Esophagus squamous epithelium (tissue), 5 donors: ENCODE results near the gene RDH8. TPM values are rescaled to one million over a fixed set of nuclear protein-coding genes. Genes with fewer than 3 reads are reported as not detected.

Experiments used
- DNase-seq: peaks from one replicate; lab custom pipeline; 2025; lab: John Stamatoyannopoulos, UW
- H3K27ac ChIP-seq, 4 donors: fragments of 200-600 bp; sonication (generic); one replicate each; pipeline ENCODE4 v1.5.1; 2016 to 2019; ENCODE audit warnings: mild to moderate bottlenecking in 1 of 4
- H3K27me3 ChIP-seq, 4 donors: fragments of 200-600 bp; sonication (generic); 1 replicate in 3 of 4; 2 replicates in 1 of 4; pipeline versions ENCODE4 v1.5.1 to v1.6.0; 2017 to 2021; ENCODE audit warnings: antibody characterized with exemption in 1 of 4
- H3K36me3 ChIP-seq, 3 donors: fragments of 200-600 bp; sonication (generic); one replicate each; pipeline ENCODE4 v1.5.1; 2016 to 2019
- H3K4me1 ChIP-seq, 3 donors: fragments of 200-600 bp; sonication (generic); one replicate each; pipeline ENCODE4 v1.5.1; 2017 to 2019
- H3K4me3 ChIP-seq, 4 donors: fragments of 200-600 bp; sonication (generic); 1 replicate in 3 of 4; 2 replicates in 1 of 4; pipeline ENCODE4 v1.5.1; 2016 to 2019; ENCODE audit warnings: mild to moderate bottlenecking in 2 of 4, moderate library complexity in 1 of 4
- H3K9me3 ChIP-seq, 3 donors: fragments of 200-600 bp; sonication (generic); one replicate each; pipeline ENCODE4 v1.5.1; 2016 to 2019
- POLR2A ChIP-seq, 4 donors: fragments of 450-650 bp; IDR thresholded peaks; one replicate each; pipeline ENCODE4 v1.6.1; 2017; ENCODE audit warnings: antibody characterized with exemption in 4 of 4, mild to moderate bottlenecking in 4 of 4, moderate library complexity in 3 of 4
- WGBS, 2 donors: methylation state at CpG; one replicate each; pipeline ENCODE4 v1.1.5; 2018; 5-methylcytosine and 5-hydroxymethylcytosine counted together
- intact Hi-C: fragments of 100-400 bp; cut with DNase I; formaldehyde crosslinking; loops from one replicate; pipeline ENCODE4 v1.15.0; 2022
- total RNA-seq, 4 donors: library from RNA; depleted of rRNA; stranded (reverse); fragments of >200 nt; gene quantifications; one replicate each; pipeline ENCODE4 v1.1.0, GENCODE V29; 2016
- TF ChIP-seq, protein P1 (sequence below), 6 experiments: fragments of 450-650 bp in 4 of 6; fragments of 200-600 bp in 2 of 6; sonication (generic) in 2 of 6; IDR thresholded peaks; one replicate each; pipeline ENCODE4 v1.5.1; 2016 to 2019; ENCODE audit warnings: antibody characterized with exemption in 6 of 6, mild to moderate bottlenecking in 4 of 6, moderate library complexity in 4 of 6
- donor health status: DM: yes; HTN: yes; CAD: no.

Gene RDH8
- total RNA-seq, 4 donors from 2014 or later: not detected

GRCh38 chr19:10027158-10027997 is 14.1 kb downstream of the RDH8 start:
- 8 to 21% methylated on average over 6 to 10 of the region's 29 CpGs for WGBS, 2 donors
- peaks cover 0 to 27% (median 0%) of the 10 kb centered on the region in 4 donors for H3K27me3 ChIP-seq

GRCh38 chr19:10033614-10034013 is 20.3 kb downstream of the RDH8 start:
- no peak for DNase-seq
- intact Hi-C loops: no loop called here
- Histone ChIP-seq H3K36me3 (no peaks in the 10 kb centered on the region), H3K27ac (no peak overlapping the region), H3K9me3 (no peaks in the 10 kb centered on the region), H3K27me3 (peaks cover 0 to 75% (median 0%) of the 10 kb centered on the region in 4 donors), H3K4me1 (no peaks in the 10 kb centered on the region), H3K4me3 (no peak overlapping the region)
- 69 to 72% methylated on average over 8 of the region's 8 CpGs for WGBS, 2 donors
- TF ChIP-seq POLR2A (IDR thresholded peaks at IDR 0.05): no peak
- TF ChIP-seq, protein P1, sequence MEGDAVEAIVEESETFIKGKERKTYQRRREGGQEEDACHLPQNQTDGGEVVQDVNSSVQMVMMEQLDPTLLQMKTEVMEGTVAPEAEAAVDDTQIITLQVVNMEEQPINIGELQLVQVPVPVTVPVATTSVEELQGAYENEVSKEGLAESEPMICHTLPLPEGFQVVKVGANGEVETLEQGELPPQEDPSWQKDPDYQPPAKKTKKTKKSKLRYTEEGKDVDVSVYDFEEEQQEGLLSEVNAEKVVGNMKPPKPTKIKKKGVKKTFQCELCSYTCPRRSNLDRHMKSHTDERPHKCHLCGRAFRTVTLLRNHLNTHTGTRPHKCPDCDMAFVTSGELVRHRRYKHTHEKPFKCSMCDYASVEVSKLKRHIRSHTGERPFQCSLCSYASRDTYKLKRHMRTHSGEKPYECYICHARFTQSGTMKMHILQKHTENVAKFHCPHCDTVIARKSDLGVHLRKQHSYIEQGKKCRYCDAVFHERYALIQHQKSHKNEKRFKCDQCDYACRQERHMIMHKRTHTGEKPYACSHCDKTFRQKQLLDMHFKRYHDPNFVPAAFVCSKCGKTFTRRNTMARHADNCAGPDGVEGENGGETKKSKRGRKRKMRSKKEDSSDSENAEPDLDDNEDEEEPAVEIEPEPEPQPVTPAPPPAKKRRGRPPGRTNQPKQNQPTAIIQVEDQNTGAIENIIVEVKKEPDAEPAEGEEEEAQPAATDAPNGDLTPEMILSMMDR (IDR thresholded peaks at IDR 0.05): no peak

More at GRCh38 chr19:10027158-10027997, 14.1 kb downstream of the RDH8 start:
- DNase-seq: peak; percentile 23
- H3K4me1 ChIP-seq: peaks cover 0 to 12% (median 6%) of the 10 kb centered on the region in 3 donors
- intact Hi-C loops: no loop called here
- H3K9me3 ChIP-seq: no peaks in the 10 kb centered on the region
- TF ChIP-seq POLR2A (IDR thresholded peaks at IDR 0.05): no peak
- TF ChIP-seq, protein P1 (IDR thresholded peaks at IDR 0.05): peak; percentile 89 to 98 (median 95)
- peak overlapping the region in 1 of 4 donors; percentile 9 for H3K4me3 ChIP-seq
- H3K27ac ChIP-seq: peak overlapping the region in 1 of 4 donors; percentile 4
- no peaks in the 10 kb centered on the region for H3K36me3 ChIP-seq

DNA sequence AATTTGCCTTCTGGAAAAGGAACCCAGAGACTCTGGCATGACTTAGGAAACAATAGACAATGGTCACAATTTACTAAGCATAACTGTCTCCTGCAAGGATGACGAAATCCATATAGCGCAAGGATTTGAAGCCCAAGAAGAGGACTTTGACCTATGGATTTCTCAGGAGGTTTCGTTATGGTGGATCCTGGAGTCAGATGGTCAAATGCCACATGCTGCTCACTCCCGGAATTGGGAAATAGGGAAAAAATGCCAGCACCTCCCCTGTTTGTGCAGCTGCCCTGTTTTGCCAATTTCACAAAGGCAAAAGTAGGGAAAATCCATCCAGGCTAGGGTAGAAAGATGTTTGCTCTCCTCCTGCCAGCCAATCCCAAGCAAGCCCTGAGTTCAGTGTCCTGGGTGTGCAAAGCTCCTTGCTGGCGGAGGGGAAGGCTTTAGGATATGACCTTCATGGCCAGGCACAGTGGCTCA is 23.4 kb downstream of the RDH8 start:
- intact Hi-C loops: no loop called here
- Histone ChIP-seq H3K27ac (no peak overlapping the region), H3K4me1 (no peaks in the 10 kb centered on the region), H3K27me3 (peaks cover 0 to 81% (median 0%) of the 10 kb centered on the region in 4 donors), H3K9me3 (peaks cover 0 to 7% (median 0%) of the 10 kb centered on the region in 3 donors), H3K36me3 (no peaks in the 10 kb centered on the region), H3K4me3 (no peak overlapping the region)
- 46 to 48% methylated on average over 4 to 5 of the region's 5 CpGs for WGBS, 2 donors
- TF ChIP-seq, protein P1 (IDR thresholded peaks at IDR 0.05): no peak
- no peak for TF ChIP-seq POLR2A (IDR thresholded peaks at IDR 0.05)
- no peak for DNase-seq

DNA sequence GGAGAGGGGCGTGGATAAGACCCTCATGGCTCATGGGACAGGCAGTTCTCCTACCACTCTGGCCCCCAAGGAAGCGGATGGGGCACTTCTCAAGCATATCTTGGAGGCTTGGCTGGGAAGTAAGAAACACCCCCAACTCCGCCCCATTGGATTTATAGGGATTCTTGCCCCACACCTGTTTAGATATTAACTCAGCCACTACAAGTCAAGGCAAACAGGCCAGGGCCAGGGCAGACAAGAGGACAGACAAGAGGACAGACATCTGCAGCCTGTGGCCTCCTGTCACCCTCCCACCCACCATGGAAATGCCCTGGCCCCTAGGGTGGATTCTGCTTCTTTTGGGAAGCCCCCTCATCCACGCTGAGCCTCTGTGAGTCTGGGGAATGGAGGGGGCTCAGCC is 24.1 kb downstream of the RDH8 start:
- Histone ChIP-seq H3K4me3 (no peak overlapping the region), H3K9me3 (peaks cover 0 to 15% (median 3%) of the 10 kb centered on the region in 3 donors), H3K27ac (no peak overlapping the region), H3K4me1 (no peaks in the 10 kb centered on the region), H3K36me3 (no peaks in the 10 kb centered on the region), H3K27me3 (peaks cover 0 to 74% (median 0%) of the 10 kb centered on the region in 4 donors)
- DNase-seq: no peak
- intact Hi-C loops: no loop called here
- WGBS, 2 donors: 60 to 76% methylated on average over 2 to 3 of the region's 4 CpGs
- TF ChIP-seq, protein P1 (IDR thresholded peaks at IDR 0.05): no peak
- no peak for TF ChIP-seq POLR2A (IDR thresholded peaks at IDR 0.05)

- no peaks in the 10 kb centered on the region for H3K36me3 ChIP-seq
- H3K27me3 ChIP-seq: peaks cover 0 to 70% (median 0%) of the 10 kb centered on the region in 4 donors
- no peak overlapping the region for H3K27ac ChIP-seq
- no peaks in the 10 kb centered on the region for H3K4me1 ChIP-seq
- peaks cover 0 to 19% (median 7%) of the 10 kb centered on the region in 3 donors for H3K9me3 ChIP-seq
- H3K4me3 ChIP-seq: no peak overlapping the region
- TF ChIP-seq, protein P1 (IDR thresholded peaks at IDR 0.05): no peak
- TF ChIP-seq POLR2A (IDR thresholded peaks at IDR 0.05): no peak
- DNase-seq: no peak
- 61% methylated on average over 3 of the region's 5 CpGs; no CpG with 5 or more reads in 1 of the 2 donors for WGBS, 2 donors
- intact Hi-C loops: no loop called here
Measured at GRCh38 chr19:10037809-10038208, 24.5 kb downstream of the RDH8 start.
